GM21528 (cell line): Measurements from ENCODE around the gene TCF4.

Source experiments
- ATAC-seq: cut with Tn5 transposase; IDR thresholded peaks from one replicate; pipeline ENCODE4 v1.9.1; 2021; ENCODE audit warnings: mild to moderate bottlenecking, moderate library complexity; ENCODE audit not compliant: unreplicated experiment, low FRiP score

TCF4 gene

DNA sequence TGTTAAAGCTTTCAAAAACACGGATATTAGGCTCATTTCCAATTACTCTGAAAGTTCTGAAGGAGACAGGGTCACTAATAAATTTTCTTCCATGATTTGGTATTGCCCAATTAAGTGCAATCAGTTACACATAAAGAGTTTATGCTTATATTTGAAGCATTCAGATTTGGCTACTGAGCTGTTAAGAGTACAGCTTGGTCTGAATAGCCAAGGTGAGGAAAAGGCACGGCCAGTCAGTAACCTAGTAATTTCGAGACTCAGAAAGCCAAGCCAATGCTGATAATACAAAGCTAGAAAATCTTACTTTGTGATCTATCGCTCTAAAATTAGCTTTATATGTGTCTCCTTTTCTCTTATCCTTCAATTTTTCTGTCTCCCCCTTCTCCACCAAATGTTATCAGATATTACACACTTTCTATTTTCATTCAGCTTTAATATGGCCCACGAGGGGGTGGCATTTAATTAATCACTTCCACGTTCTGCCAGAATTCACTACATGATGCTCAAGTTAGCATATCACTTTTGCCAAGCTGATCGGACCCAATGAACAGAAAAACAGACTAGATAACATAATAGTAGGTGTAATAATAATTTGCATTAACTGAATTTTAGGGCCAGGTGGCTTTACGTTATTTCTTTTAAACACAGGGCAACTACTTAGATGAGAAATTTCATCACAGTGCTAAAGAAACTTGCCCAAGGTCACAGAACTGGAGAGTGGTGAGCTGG lies 138.4 kb downstream of the TCF4 start:
- ATAC-seq, result no peak

DNA sequence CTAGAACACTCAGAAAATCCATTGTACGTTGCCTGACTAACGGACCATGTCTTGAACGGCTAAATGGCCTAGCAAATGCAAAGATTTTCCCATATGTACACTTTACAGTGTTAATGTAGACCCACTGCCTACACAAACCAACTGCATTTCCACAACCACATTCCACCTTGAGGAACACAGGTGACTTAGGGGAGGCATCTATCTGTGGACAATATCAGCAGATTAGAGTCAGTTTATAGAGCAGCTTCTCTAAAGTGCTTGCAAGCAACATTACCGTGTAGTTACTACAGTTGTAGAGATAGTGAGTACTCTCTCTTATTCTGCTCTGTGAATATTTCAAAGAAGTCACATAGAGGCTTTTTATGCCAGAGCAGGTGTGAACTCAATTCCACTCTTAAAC lies 139.6 kb downstream of the TCF4 start:
- no peak for ATAC-seq

DNA sequence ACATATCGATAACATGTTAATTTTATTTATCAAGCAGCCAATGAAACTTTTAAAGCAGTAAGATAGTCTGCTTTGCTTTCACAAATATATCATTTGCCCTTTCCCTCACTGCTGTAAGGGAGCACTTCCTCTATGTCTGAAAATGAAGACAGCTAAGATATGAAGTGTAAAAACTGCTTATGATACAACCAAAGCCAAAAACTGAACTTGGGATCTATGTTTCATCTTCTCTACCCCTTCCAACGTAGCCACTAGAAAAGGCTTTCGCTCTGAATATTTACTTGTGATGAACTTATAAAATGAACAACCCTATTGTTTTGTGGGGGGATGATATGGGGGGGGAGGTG lies 140.3 kb downstream of the TCF4 start:
- no peak for ATAC-seq

DNA sequence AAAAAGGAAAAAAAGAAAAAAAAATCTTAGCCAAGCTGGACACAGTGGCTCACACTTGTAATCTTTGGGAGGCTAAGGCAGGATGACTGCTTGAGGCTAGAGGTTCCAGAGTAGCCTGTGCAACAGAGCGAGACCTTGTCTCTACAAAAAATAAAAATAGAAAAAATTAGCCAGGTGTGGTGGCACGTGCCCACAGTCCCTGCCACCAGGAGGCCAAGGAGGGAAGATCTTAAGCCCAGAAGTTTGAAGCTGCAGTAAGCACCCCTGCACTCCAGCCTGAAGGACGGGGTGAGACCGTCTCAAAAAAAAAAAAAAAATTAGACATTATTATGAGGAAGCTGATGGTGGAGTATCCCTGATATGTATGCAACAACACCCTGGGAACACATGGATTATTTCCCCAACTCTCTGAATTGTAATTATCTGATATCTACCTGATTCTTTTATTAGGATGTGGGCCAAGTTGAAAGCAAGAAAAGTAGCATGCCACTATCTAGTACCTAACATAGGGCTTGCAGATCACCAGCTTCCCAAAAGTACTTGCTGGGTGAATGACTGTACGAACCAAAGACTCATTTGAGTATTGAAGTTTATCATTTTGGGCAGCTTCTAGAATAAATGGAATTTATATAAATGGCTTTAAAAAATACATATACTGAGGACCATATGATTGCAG lies 140.9 kb downstream of the TCF4 start:
- ATAC-seq, result no peak

DNA sequence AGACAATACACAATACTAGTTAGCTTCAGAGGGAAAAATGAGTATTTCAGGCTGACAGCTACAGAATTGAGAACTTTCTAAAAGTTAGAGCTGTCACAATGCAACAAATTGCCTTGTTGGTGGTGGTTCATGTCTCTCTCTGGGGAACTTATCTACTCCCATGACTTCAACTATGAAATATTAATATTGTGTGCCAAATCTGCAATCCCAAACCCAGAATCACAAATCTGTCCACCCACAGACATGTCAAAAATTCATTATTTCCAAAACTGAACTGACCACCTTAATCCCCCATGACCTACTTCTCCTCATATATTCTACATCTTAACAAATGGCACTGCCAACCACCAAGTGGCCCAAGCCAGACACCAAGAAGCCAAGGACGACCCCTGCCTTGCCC lies 143.5 kb downstream of the TCF4 start:
- ATAC-seq, result no peak

DNA sequence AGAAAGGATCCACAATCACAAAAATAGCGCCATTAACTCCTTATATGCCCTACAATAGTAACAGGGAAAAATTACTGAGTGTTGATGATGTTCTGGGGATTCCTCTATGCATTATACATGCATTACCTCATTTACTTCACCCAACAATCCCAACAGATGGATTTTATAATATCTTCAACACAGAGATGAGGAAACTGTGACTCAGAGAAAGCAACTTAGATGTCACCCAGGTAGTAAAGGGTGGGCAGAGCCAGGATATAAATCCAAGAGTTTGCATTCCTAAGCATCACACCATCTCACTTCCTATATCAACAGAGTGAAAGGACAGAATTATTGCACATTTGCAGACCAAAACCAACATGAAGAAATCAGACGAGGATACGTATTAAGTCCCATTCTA lies 144.2 kb downstream of the TCF4 start:
- ATAC-seq, result no peak

DNA sequence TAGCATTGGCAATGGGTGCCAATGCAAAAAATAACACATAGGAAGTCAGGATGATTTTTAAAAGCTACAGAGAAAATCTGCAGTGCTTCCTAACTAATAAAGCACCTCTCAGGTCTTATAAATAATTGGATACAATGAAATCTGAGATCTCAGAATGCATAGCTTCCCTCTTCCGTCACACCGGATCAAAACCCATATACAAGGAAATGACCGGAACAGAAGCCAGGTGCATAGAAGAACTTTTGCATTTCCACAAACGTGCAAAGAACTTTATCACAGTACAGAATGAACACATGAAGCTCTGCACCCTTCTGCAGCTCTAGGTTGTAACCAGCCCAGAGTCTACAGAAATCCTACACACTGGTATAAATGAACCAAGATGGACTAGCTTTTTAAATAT lies 145.4 kb downstream of the TCF4 start:
- no peak for ATAC-seq

DNA sequence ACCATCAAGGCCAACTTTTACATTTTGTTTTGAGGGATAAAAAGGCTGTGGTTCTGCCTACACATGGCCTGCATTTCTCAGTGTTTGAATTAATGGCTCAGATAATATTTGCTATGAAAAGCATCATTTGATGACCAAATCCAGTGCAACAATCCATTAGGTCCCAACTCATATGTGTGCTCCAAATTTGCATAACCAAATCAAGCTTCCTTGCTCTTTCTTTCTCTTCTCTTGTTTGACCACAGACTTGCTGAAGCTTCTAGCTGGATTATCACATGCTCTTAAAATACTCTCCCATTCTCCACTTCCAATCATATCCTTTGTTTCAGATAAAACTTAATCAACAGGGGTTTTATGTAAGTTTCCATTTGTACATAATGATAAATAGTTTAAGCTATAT lies 147.0 kb downstream of the TCF4 start:
- ATAC-seq, result no peak

DNA sequence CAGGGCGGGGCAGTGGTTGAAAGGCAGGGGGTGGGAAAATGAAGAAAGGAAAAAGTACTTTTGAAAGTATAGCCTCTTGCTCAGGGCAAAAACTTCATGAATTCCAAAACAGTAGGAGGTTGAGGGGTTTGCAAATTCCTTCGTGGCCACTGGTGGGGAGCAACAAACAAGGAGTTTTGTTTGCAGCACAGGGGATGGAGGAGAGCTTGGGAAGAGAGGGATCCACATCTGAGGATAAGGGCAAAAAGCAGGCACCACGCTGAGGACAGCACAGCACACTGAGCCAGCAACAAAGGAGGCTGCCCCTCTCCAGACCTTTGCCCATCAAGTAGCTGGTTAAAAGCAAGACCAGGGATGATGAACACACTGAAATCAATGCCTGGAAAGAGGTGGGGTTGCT lies 148.9 kb downstream of the TCF4 start:
- ATAC-seq, result no peak

DNA sequence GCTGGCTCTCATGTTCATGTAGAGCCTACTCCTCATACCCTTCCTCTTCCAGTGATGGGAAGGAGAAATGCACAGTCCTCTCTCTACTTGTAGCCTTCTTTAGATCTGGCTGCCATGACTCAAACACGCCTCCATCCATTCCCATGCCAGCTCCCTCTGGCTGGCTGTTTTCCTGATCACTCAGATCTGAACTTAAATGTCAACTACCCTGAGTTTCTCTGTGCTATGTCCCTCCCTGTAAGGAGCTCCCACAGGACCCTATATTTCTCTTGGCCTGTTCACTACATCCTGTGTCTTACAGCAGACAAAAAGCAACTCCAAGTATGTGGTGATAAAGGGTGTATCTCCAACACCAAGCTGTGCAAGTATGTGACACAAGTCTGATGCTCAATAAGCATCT lies 152.4 kb downstream of the TCF4 start:
- ATAC-seq, result no peak

DNA sequence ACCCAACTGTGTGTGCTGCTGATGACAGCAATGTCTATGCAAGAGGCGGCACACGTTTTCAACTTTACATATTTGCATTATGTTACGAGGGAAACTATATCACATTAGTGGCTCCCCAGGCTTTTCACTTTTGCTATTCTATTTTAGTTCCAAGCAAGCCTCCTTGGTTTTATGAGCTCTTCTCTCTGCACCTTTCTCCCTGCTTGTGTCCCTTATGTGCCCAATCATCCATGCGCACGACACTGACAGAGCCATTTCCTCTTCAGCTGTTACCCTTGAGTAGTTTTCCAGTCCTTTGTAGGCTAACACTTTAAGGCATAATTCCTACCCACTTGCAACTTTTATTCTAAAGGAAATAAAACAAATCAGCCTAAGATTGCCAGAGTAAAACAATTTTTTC lies 154.3 kb downstream of the TCF4 start:
- no peak for ATAC-seq

DNA sequence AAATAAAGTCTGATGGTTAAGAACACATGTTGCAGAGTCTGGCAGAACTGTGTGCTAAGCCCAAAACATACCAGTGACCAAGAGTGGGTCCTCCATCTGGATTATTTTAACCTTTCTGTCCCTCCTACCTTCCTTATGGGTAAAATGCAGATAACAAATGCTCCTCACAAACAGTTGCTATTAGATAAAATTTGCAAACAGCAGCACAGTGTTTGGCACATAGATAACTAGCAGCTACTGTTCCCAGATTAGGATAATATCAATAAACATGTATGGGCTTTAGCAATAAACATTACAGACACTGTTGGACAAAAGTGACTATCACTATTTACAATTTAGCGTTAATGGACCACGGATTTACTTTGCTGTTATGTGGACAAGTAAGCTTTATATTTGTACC lies 154.9 kb downstream of the TCF4 start:
- ATAC-seq, result no peak

DNA sequence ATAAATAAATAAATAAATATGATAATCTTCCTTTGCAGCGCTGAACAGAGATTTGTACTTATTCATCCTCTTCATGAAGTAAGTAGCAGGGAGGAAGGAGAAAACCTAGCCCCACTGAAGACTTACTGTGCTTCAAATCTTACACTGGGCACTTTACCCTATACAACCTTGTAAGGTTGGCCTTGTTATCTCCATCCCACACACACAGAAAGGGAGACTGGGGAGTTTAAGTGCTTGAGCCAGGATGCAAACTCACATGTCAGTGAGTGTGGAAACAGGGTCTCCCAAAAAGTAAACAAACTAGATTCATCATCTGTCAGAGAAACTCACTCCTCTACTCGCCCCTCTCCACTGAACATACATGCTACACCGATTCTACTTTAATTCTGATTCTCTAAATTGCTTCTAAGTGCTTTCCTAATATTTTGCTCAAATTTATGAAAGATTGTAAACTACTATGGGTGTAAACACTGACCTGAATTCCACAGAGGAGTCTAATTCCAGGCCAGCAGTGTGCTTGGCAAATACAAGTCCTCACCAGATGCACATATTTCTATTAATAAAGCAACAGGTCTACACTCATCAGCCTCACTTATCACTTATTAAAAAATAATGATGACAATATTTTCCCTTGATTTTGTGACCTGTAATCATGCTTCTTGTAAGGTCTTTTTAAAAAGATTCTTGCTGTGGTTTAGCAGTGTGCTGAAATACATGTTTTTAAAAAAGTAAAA lies 155.5 kb downstream of the TCF4 start:
- ATAC-seq, result no peak

DNA sequence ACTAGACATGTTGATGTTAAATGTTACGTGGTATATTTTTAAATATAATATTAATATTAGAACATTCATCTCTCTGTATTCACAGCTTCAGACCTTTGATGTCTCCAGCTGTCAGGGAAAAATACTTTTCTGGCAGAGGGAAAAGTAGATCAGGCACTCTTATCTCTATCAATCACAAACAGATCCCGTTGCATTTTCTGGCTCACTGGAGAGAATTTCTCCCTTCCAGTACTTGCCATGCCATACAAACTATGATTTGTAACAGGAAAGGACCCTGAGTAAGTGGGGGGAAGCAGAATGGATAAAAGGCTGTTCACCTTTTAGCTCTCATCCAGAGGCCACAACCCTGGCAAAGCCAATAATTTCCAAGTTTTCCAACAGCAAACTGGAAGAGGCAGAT lies 158.0 kb downstream of the TCF4 start:
- no peak for ATAC-seq

DNA sequence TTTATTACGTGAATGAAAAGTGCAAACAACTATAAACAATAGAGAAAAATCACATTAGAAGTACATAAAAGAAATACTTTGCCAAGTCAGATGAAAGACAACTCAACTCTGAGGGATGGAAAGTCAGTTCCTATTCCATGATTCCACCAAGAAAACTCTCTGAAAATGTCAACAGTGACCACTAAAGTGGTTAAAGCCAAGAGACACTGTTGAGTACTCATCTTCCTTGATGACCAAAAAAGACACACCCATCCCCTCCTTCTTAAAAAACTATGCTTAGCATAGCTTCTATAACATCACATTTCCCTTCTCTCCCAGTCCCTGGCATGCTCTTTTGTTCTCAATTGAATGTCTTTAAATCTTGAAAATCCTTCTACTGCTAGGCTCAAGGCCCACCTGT lies 160.0 kb downstream of the TCF4 start:
- no peak for ATAC-seq

DNA sequence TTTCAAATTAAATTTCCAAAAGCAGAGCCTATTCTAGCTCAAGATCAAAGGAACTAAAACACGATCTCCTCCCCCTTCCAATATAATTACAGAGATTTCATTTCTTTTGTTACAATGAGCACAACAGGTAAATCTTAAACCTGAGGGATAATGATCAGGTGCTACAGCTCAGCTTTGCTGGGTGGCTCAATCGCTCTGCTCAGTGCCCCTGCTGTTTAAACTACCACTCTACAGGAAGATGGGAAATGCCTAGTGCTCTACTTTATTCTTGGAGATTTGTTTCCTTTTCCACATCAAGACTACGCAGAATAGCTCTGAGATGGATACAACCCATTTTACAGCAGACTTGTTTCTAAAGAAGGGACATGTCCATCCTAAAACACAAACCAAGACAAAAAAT lies 162.3 kb downstream of the TCF4 start:
- ATAC-seq, result no peak

DNA sequence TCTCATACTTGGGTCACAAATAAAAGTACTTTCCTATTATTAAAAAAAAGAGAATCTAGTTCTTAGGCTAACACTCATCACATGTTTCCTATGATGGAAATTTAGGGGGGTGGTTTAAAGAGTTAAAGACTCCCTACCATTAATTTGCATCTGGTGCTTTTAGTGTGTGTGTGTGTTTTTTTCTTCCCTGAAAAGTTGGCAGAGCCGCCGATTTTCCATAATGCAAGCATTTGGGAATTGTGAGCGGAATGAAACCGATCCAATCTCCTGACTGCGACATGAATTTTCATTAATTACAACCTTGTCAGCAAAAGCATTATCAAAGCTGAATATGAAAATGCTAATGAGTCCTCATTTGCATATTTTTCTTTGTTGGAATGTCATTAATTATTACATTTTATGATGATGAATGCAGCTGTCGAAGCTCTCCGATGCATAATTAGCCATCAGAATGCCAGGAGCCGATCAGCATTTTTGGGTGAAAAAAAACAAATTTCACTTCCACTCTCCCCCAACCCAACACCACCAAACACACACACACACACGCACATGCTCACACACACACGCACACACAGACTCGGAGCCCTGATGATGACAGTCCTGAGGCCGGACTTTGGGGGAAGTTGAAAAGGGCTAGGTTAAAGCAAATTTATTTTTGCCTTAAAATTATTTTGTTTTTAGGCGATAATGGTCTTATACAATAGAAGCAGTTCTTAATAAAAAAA lies 165.4 kb downstream of the TCF4 start:
- no peak for ATAC-seq

DNA sequence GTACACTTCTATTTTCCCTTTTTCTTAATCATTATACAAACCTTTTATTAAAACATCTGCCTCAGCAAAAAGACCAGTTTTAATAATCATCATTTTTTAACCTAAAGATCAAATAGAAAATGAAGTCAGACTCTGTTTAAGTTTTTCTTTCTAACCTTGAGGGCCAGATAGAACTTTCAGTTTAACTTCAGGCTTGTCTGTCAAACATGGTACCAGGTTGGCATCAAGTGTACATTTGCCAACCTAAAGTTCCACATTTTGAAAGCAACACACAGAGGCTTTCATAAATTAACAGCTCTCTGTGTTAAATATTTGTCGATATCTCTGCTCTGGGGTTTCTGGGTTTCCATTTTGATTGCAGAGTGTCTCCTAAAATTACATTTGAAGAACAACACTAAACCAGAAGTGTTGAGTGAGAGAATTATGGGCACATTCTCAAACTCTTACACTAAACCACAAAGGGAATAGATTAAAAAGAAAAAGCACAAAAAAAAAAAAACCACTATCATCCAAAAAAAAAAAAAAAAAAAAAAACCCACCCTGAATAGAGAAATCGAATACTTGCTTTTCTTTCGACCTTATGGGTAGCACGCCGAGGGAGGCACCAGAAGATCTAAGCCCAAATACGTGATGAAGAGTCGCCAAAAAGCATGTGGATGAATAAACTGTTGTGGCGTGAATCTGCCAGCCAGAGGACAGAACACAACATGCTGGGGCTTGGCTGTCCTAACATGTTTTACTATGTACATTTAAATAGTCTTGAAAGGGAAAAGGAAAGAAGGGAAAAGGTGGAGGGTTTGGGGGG lies 166.2 kb downstream of the TCF4 start:
- no peak for ATAC-seq

DNA sequence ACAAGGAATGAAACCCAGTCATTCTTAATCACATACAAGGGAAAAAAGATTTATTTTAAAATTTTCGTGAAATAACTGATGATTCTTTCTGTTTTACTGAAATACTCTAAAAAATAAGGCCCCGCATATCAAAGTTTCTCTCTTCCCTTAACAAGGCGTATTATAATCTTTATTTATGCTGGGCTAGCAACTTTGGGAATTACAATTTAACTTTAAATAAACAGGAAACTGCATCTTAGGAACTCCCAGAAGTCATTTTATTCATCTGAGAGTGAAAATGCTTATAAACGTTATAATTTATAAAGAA lies 166.7 kb downstream of the TCF4 start:
- ATAC-seq, result no peak

DNA sequence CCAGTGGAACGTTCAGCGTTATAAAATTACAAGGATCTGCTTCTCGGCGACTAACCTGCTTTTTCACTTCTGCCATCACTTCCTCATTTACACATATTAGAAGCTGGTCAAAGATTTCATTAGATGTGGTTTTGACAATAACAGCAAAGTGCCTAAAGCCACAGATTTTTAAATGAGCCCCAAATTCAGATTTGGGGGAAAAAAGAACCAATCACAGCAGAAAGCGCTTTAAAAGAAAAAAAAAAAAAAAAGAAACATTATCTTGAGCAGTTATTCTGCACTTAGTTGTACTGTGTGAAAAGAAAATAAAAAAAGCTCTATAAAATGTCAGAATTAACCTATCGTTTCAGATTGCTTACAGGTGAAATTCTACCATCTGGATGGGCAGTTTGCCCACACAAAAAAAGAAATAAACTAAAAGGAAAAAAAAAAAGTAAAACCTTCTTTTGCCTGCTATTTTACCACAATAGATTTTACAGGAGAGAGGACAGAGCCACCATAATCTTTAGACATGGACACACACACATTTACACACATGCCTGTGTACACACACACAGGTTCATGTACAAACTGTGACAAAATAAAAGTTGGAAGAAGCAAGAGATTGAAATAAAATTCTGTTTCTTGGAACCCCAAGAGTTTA lies 167.2 kb downstream of the TCF4 start:
- ATAC-seq, result peak; percentile 71
